ENCODE measurements around the gene GIPC2.
"Not testable (repeated sequence)": the region's sequence is repeated elsewhere in the genome, so short reads cannot be mapped to it uniquely, and the experiment has no call there.

- not testable (repeated sequence) for TF ChIP-seq CTCF, POLR2A (IDR thresholded peaks at IDR 0.05)
Measured at GRCh38 chr1:78109659-78110058, 63.9 kb downstream of the GIPC2 start.

All from heart left ventricle (tissue), 13 donors.